NOMO-1 treated with dmso at 0.1 percent for 144 hours (cell line): Measurements from ENCODE around the gene PLTP.

Source experiments
- DNase-seq: peaks from one replicate; lab custom pipeline; 2025; ENCODE audit not compliant: unreplicated experiment; lab: John Stamatoyannopoulos, UW

Gene PLTP

GRCh38 chr20:45921337-45922189 is 9.6 kb upstream of the PLTP start:
- no peak for DNase-seq

- DNase-seq, result no peak
These were observed 8.7 kb upstream of the PLTP start for GRCh38 chr20:45920462-45921336.

GRCh38 chr20:45919542-45920399 is 7.8 kb upstream of the PLTP start:
- no peak for DNase-seq

GRCh38 chr20:45918779-45919537 is 7.0 kb upstream of the PLTP start:
- DNase-seq, result no peak

- DNase-seq, result no peak
These were observed 6.3 kb upstream of the PLTP start for GRCh38 chr20:45918182-45918737.

- DNase-seq, result no peak
These were observed 5.8 kb upstream of the PLTP start for GRCh38 chr20:45917790-45918141.

- no peak for DNase-seq
These were observed 1.2 kb upstream of the PLTP start for GRCh38 chr20:45913116-45913515.

GRCh38 chr20:45912344-45912682 is 358 bp upstream of the PLTP start:
- no peak for DNase-seq

GRCh38 chr20:45910670-45911485 is 1.1 kb downstream of the PLTP start:
- peak; percentile 99 for DNase-seq

GRCh38 chr20:45909817-45910669 is 1.9 kb downstream of the PLTP start:
- DNase-seq, result peak; percentile 13

- no peak for DNase-seq
These were observed 2.6 kb downstream of the PLTP start for GRCh38 chr20:45909336-45909808.

- no peak for DNase-seq
These were observed 3.9 kb downstream of the PLTP start for GRCh38 chr20:45908084-45908483.

GRCh38 chr20:45907219-45907948 is 4.6 kb downstream of the PLTP start:
- no peak for DNase-seq

GRCh38 chr20:45905505-45906079 is 6.4 kb downstream of the PLTP start:
- DNase-seq, result no peak

- DNase-seq, result no peak
These were observed 7.1 kb downstream of the PLTP start for GRCh38 chr20:45904583-45905504.

GRCh38 chr20:45902199-45902701 is 9.7 kb downstream of the PLTP start:
- DNase-seq, result no peak
